Stimulated activated CD8-positive, alpha-beta memory T cell treated with anti-CD3 and anti-CD28 coated beads, Interleukin-4, amount 100 ng/mL, for 4 hours (primary cell): ENCODE measurements around the gene FAM180A.

Source experiments
- DNase-seq, 2 donors: peaks; one replicate each; pipeline ENCODE4 v3.0.0-alpha.2; 2020; ENCODE audit warnings: low read depth in 2 of 2, low spot score in 1 of 2

The FAM180A gene

GRCh38 chr7:135685306-135686084 lies 63.1 kb downstream of the FAM180A start:
- no peak for DNase-seq

GRCh38 chr7:135684699-135685098 lies 63.9 kb downstream of the FAM180A start:
- DNase-seq: no peak

GRCh38 chr7:135684136-135684535 lies 64.5 kb downstream of the FAM180A start:
- no peak for DNase-seq

- no peak for DNase-seq
Observed at GRCh38 chr7:135683609-135684008, 65.0 kb downstream of the FAM180A start.

GRCh38 chr7:135682191-135682590 lies 66.4 kb downstream of the FAM180A start:
- no peak for DNase-seq

GRCh38 chr7:135681762-135682161 lies 66.9 kb downstream of the FAM180A start:
- DNase-seq: no peak
